Measurements from ENCODE around the gene GLRX3.

DNA sequence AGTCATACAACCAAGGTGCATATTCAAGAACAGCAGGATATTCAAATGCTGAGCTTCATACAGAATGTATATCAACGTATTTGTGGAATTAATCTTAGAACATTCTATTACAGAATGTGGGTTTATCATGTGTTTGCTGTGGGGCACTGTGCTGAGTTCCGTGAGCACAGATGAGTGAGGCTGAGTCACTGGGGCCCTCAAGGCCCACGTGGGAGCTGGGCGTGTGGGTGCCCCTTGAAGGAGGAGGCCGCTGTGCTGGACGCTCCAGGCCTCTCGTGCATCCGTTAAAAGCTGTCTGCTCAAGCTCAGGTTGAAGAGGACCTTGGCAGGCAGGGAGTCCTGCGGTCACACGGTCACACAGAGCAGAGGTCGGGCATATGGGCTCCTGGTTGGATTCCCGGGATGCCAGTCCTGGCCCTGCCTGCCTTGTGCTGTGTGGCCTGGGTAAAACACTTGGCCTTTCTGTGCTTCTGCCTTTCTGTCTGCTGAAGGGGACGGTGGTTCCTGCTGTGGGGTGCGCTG is 70.1 kb downstream of the GLRX3 start:
- TF ChIP-seq, protein P1, sequence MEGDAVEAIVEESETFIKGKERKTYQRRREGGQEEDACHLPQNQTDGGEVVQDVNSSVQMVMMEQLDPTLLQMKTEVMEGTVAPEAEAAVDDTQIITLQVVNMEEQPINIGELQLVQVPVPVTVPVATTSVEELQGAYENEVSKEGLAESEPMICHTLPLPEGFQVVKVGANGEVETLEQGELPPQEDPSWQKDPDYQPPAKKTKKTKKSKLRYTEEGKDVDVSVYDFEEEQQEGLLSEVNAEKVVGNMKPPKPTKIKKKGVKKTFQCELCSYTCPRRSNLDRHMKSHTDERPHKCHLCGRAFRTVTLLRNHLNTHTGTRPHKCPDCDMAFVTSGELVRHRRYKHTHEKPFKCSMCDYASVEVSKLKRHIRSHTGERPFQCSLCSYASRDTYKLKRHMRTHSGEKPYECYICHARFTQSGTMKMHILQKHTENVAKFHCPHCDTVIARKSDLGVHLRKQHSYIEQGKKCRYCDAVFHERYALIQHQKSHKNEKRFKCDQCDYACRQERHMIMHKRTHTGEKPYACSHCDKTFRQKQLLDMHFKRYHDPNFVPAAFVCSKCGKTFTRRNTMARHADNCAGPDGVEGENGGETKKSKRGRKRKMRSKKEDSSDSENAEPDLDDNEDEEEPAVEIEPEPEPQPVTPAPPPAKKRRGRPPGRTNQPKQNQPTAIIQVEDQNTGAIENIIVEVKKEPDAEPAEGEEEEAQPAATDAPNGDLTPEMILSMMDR (IDR thresholded peaks at IDR 0.05), result no peak
- TF ChIP-seq JUND (IDR thresholded peaks at IDR 0.05) (no peak), POLR2AphosphoS5 (IDR thresholded peaks at IDR 0.05; ENCODE audit: low read depth, low read length) (no peak)
- TF ChIP-seq, protein P2, sequence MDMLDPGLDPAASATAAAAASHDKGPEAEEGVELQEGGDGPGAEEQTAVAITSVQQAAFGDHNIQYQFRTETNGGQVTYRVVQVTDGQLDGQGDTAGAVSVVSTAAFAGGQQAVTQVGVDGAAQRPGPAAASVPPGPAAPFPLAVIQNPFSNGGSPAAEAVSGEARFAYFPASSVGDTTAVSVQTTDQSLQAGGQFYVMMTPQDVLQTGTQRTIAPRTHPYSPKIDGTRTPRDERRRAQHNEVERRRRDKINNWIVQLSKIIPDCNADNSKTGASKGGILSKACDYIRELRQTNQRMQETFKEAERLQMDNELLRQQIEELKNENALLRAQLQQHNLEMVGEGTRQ (IDR thresholded peaks at IDR 0.05; ENCODE audit: borderline replicate concordance, low read depth, low read length), result no peak
